DOHH2 (cell line): Measurements from ENCODE around the gene SMG6.
A peak's percentile ranks its signal among the peaks of the same experiment; 100 is the strongest.

Experiments
- H3F3A ChIP-seq: fragments of 200-600 bp; sonication (generic), shearing (Covaris generic); 2 replicates; pipeline ENCODE4 v1.6.0; 2016; ENCODE audit warnings: antibody characterized with exemption, mild to moderate bottlenecking; ENCODE audit not compliant: control insufficient read depth, insufficient read depth
- H3K27ac ChIP-seq: fragments of 200-600 bp; sonication (generic); 2 replicates; pipeline ENCODE4 v1.5.1; 2014; ENCODE audit warnings: low read depth, mild to moderate bottlenecking, low read length, moderate library complexity
- H3K27me3 ChIP-seq: fragments of 200-600 bp; sonication (generic); 2 replicates; pipeline ENCODE4 v1.6.1; 2014; ENCODE audit warnings: mild to moderate bottlenecking, low read length, mixed read lengths; ENCODE audit not compliant: control insufficient read depth
- H3K36me3 ChIP-seq: fragments of 200-600 bp; sonication (generic); 2 replicates; pipeline ENCODE4 v1.6.1; 2014; ENCODE audit warnings: mild to moderate bottlenecking, low read length, moderate library complexity, mixed read lengths; ENCODE audit not compliant: control insufficient read depth
- H3K4me1 ChIP-seq: fragments of 200-600 bp; sonication (generic); 2 replicates; pipeline ENCODE4 v1.6.1; 2014; ENCODE audit warnings: mild to moderate bottlenecking, low read length, mixed read lengths; ENCODE audit not compliant: control insufficient read depth
- H3K4me2 ChIP-seq: fragments of 200-600 bp; sonication (generic); 2 replicates; pipeline ENCODE4 v1.6.0; 2014; ENCODE audit warnings: mild to moderate bottlenecking, low read length, moderate library complexity
- H3K4me3 ChIP-seq: fragments of 200-600 bp; sonication (generic); 2 replicates; pipeline ENCODE4 v1.5.1; 2014; ENCODE audit warnings: mild to moderate bottlenecking, low read length, mixed read lengths
- H3K79me2 ChIP-seq: fragments of 200-600 bp; sonication (generic); 2 replicates; pipeline ENCODE4 v1.6.1; 2014; ENCODE audit warnings: mild to moderate bottlenecking, low read length, mixed read lengths; ENCODE audit not compliant: control insufficient read depth
- H3K9me2 ChIP-seq: fragments of 200-600 bp; sonication (generic); replicated peaks from 2 replicates; pipeline ENCODE4 v1.6.1; 2014; ENCODE audit warnings: mild to moderate bottlenecking, low read length, mixed read lengths; ENCODE audit not compliant: control insufficient read depth
- H3K9me3 ChIP-seq: fragments of 200-600 bp; sonication (generic); 2 replicates; pipeline ENCODE4 v1.6.1; 2014; ENCODE audit warnings: antibody characterized with exemption, low read length, mixed read lengths; ENCODE audit not compliant: control insufficient read depth, insufficient read depth
- H4K20me1 ChIP-seq: fragments of 200-600 bp; sonication (generic); 2 replicates; pipeline ENCODE4 v1.6.0; 2014; ENCODE audit warnings: low read depth, mild to moderate bottlenecking, antibody characterized with exemption, low read length, moderate library complexity; ENCODE audit not compliant: control insufficient read depth, insufficient read depth
- CTCF ChIP-seq: fragments of 200-600 bp; sonication (generic); IDR thresholded peaks from one replicate; pipeline ENCODE4 v1.5.1; 2014; ENCODE audit warnings: antibody characterized with exemption, mild to moderate bottlenecking, low read depth, low read length; ENCODE audit not compliant: poor library complexity, severe bottlenecking
- EZH2phosphoT487 ChIP-seq: fragments of 200-600 bp; sonication (generic); IDR thresholded peaks from 2 replicates; pipeline ENCODE4 v1.6.1; 2017; ENCODE audit warnings: borderline replicate concordance, mild to moderate bottlenecking, antibody characterized with exemption, low read length, moderate library complexity, mixed read lengths

Gene SMG6

GRCh38 chr17:2244545-2245525, 58.8 kb downstream of the SMG6 start:
- Histone ChIP-seq H3F3A (peaks cover 10% of the 10 kb centered on the region), H3K27ac (no peak overlapping the region), H3K4me2 (no peak overlapping the region), H4K20me1 (no peaks in the 10 kb centered on the region), H3K36me3 (peaks cover 28% of the 10 kb centered on the region), H3K9me2 (no peaks in the 10 kb centered on the region), H3K79me2 (no peaks in the 10 kb centered on the region), H3K4me1 (peaks cover 12% of the 10 kb centered on the region), H3K27me3 (no peaks in the 10 kb centered on the region), H3K4me3 (no peak overlapping the region), H3K9me3 (no peaks in the 10 kb centered on the region)
- peak; percentile 99 for TF ChIP-seq CTCF
- no peak for TF ChIP-seq EZH2phosphoT487

GRCh38 chr17:2243953-2244352, 59.6 kb downstream of the SMG6 start:
- no peak overlapping the region for H3K27ac ChIP-seq
- H3K27me3 ChIP-seq, result no peaks in the 10 kb centered on the region
- H3K9me3 ChIP-seq, result no peaks in the 10 kb centered on the region
- H3K4me2 ChIP-seq, result no peak overlapping the region
- no peaks in the 10 kb centered on the region for H4K20me1 ChIP-seq
- peaks cover 31% of the 10 kb centered on the region for H3K36me3 ChIP-seq
- peaks cover 18% of the 10 kb centered on the region for H3F3A ChIP-seq
- no peaks in the 10 kb centered on the region for H3K79me2 ChIP-seq
- TF ChIP-seq EZH2phosphoT487, result no peak
- no peak for TF ChIP-seq CTCF
- H3K9me2 ChIP-seq, result no peaks in the 10 kb centered on the region
- H3K4me3 ChIP-seq, result no peak overlapping the region
- H3K4me1 ChIP-seq, result peaks cover 20% of the 10 kb centered on the region

DNA sequence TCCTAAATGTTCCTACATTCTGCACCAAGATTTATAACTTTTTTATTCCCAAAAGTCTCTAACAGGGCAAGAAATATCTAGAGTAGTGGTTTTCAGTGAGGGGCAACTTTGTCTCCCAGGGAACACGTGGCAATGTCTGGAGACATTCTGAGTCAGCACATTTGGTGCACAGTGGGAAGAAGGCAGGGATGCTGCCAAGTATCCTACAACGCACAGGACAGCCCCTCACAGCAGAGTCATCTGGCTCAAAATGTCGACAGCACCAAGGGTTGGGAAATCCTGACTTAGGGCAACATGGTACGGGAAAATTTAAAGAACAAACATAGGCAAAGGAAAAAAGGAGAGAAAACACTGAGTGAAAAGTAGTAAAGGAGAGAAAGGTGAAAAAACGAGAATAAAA, 61.8 kb downstream of the SMG6 start:
- Histone ChIP-seq H3K27me3 (no peaks in the 10 kb centered on the region), H3K9me3 (no peaks in the 10 kb centered on the region), H4K20me1 (no peaks in the 10 kb centered on the region), H3K79me2 (no peaks in the 10 kb centered on the region), H3K4me1 (peaks cover 36% of the 10 kb centered on the region), H3F3A (peaks cover 26% of the 10 kb centered on the region), H3K27ac (no peak overlapping the region), H3K9me2 (no peaks in the 10 kb centered on the region), H3K36me3 (peaks cover 42% of the 10 kb centered on the region), H3K4me2 (no peak overlapping the region), H3K4me3 (no peak overlapping the region)
- TF ChIP-seq CTCF (no peak), EZH2phosphoT487 (no peak)
